ACC112 (cell line): ENCODE measurements around the gene BAZ1B.

Experiments used
- H2AFZ ChIP-seq: fragments of 200-600 bp; sonication (generic); one replicate; pipeline ENCODE4 v1.6.0; 2017; ENCODE audit warnings: antibody characterized with exemption, low read length; ENCODE audit not compliant: unreplicated experiment
- H3K27ac ChIP-seq: fragments of 200-600 bp; sonication (generic); 2 replicates; pipeline ENCODE4 v1.5.1; 2014; ENCODE audit warnings: low read depth, mild to moderate bottlenecking, antibody characterized with exemption, low read length, moderate library complexity
- H3K27me3 ChIP-seq: fragments of 200-600 bp; sonication (generic); 2 replicates; pipeline ENCODE4 v1.6.1; 2014; ENCODE audit warnings: mild to moderate bottlenecking, antibody characterized with exemption, low read length, moderate library complexity, mixed read lengths; ENCODE audit not compliant: insufficient read depth
- H3K36me3 ChIP-seq: fragments of 200-600 bp; sonication (generic); 2 replicates; pipeline ENCODE4 v1.6.1; 2016; ENCODE audit warnings: mild to moderate bottlenecking, antibody characterized with exemption, low read length, moderate library complexity, mixed read lengths; ENCODE audit not compliant: insufficient read depth
- H3K4me1 ChIP-seq: fragments of 200-600 bp; sonication (generic); one replicate; pipeline ENCODE4 v1.6.1; 2016; ENCODE audit warnings: low read length, mixed read lengths; ENCODE audit not compliant: insufficient read depth, unreplicated experiment, control insufficient read depth
- H3K4me3 ChIP-seq: fragments of 200-600 bp; sonication (generic); 2 replicates; pipeline ENCODE4 v1.5.1; 2014; ENCODE audit warnings: mild to moderate bottlenecking, low read depth, low read length
- H3K79me2 ChIP-seq: fragments of 200-600 bp; sonication (generic); one replicate; pipeline ENCODE4 v1.6.0; 2016; ENCODE audit warnings: low read length; ENCODE audit not compliant: control insufficient read depth, unreplicated experiment, insufficient read depth

The BAZ1B gene

GRCh38 chr7:73397521-73398281 is 124.4 kb downstream of the BAZ1B start:
- Histone ChIP-seq H3K36me3 (no peaks in the 10 kb centered on the region), H3K27me3 (peaks cover 3% of the 10 kb centered on the region; the same call in 1 of the 2 replicates), H2AFZ (no peak overlapping the region), H3K4me3 (no peak overlapping the region), H3K79me2 (no peaks in the 10 kb centered on the region), H3K27ac (no peak overlapping the region), H3K4me1 (no peaks in the 10 kb centered on the region)

- Histone ChIP-seq H3K27ac (no peak overlapping the region), H3K4me1 (no peaks in the 10 kb centered on the region), H3K27me3 (peaks cover 11% of the 10 kb centered on the region; the same call in 1 of the 2 replicates), H2AFZ (no peak overlapping the region), H3K36me3 (no peaks in the 10 kb centered on the region), H3K4me3 (no peak overlapping the region), H3K79me2 (no peaks in the 10 kb centered on the region)
Measured at GRCh38 chr7:73395538-73396503, 126.3 kb downstream of the BAZ1B start.

GRCh38 chr7:73394422-73394821 is 127.7 kb downstream of the BAZ1B start:
- H3K36me3 ChIP-seq, result no peaks in the 10 kb centered on the region
- H3K27ac ChIP-seq, result no peak overlapping the region
- peaks cover 11% of the 10 kb centered on the region; the same call in 1 of the 2 replicates for H3K27me3 ChIP-seq
- no peak overlapping the region for H2AFZ ChIP-seq
- H3K4me1 ChIP-seq, result no peaks in the 10 kb centered on the region
- H3K79me2 ChIP-seq, result no peaks in the 10 kb centered on the region
- H3K4me3 ChIP-seq, result no peak overlapping the region

GRCh38 chr7:73391396-73391795 is 130.7 kb downstream of the BAZ1B start:
- H3K79me2 ChIP-seq, result no peaks in the 10 kb centered on the region
- no peak overlapping the region for H3K27ac ChIP-seq
- no peak overlapping the region for H3K4me3 ChIP-seq
- no peaks in the 10 kb centered on the region for H3K36me3 ChIP-seq
- H3K4me1 ChIP-seq, result no peaks in the 10 kb centered on the region
- peaks cover 11% of the 10 kb centered on the region; the same call in 1 of the 2 replicates for H3K27me3 ChIP-seq
- no peak overlapping the region for H2AFZ ChIP-seq
